Ascending aorta (tissue), 2 donors: ENCODE data around the gene AFF3. TPM values are rescaled to one million over a fixed set of nuclear protein-coding genes. Genes with fewer than 3 reads are reported as not detected.

Experiments used
- DNase-seq, 2 donors: peaks; one replicate each; pipeline ENCODE4 v3.0.0-alpha.2; 2019; ENCODE audit warnings: low spot score in 2 of 2
- H3K27ac ChIP-seq, 2 donors: fragments of 200-600 bp; sonication (generic); one replicate each; pipeline ENCODE4 v1.5.1; 2016 to 2017; ENCODE audit warnings: mild to moderate bottlenecking in 1 of 2
- H3K27me3 ChIP-seq: fragments of 200-600 bp; sonication (generic); one replicate; pipeline ENCODE4 v1.5.1; 2017
- H3K36me3 ChIP-seq, 2 donors: fragments of 200-600 bp; sonication (generic); one replicate each; pipeline ENCODE4 v1.5.1; 2016
- H3K4me1 ChIP-seq, 2 donors: fragments of 200-600 bp; sonication (generic); one replicate each; pipeline ENCODE4 v1.5.1; 2016 to 2017; ENCODE audit warnings: mild to moderate bottlenecking in 1 of 2
- H3K4me3 ChIP-seq, 2 donors: fragments of 200-600 bp; sonication (generic); one replicate each; pipeline ENCODE4 v1.5.1; 2016 to 2017; ENCODE audit warnings: mild to moderate bottlenecking in 1 of 2
- H3K9me3 ChIP-seq, 2 donors: fragments of 200-600 bp; sonication (generic); one replicate each; pipeline ENCODE4 v1.5.1; 2016
- intact Hi-C: fragments of 100-400 bp; cut with DNase I; formaldehyde crosslinking; loops from one replicate; pipeline ENCODE4 v1.15.1; 2023
- total RNA-seq: library from RNA; depleted of rRNA; stranded (reverse); fragments of >200 nt; gene quantifications from one replicate; pipeline ENCODE4 v1.1.0, GENCODE V29; 2016
- TF ChIP-seq, protein P1 (sequence below), 3 experiments: fragments of 200-600 bp in 2 of 3; fragments of 450-650 bp in 1 of 3; sonication (generic) in 2 of 3; IDR thresholded peaks; one replicate each; pipeline ENCODE4 v1.5.1; 2016 to 2019; ENCODE audit warnings: antibody characterized with exemption in 3 of 3, mild to moderate bottlenecking in 1 of 3, moderate library complexity in 1 of 3

The AFF3 gene
- total RNA-seq, 1 donor from 2014 or later: 7.1 TPM

DNA sequence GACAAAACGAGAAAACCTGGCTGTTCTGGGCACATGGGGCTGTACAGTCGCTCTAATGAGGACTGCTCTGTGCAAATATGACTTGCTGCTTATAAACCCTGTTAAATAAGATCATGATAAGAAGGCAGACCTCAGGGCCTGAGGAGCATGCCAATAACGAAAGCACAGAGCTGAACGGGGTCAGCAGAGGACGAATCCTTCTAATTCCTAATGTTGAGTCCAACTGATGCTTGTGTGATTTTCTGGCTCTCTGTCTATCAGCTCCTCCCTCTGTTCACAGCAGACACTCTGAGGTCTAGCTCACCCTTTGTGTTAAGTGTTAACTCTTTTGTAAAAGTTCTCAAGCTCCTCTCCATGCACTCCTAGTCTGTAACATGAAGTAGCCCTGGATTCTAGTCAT lies 485.4 kb downstream of the AFF3 start:
- Histone ChIP-seq H3K36me3 (no peaks in the 10 kb centered on the region), H3K9me3 (no peaks in the 10 kb centered on the region), H3K4me3 (no peak overlapping the region), H3K27ac (peak overlapping the region in 1 of 2 donors; percentile 1), H3K4me1 (peaks cover 0 to 12% of the 10 kb centered on the region in 2 donors), H3K27me3 (no peaks in the 10 kb centered on the region)
- intact Hi-C loops: no loop called here
- TF ChIP-seq, protein P1, sequence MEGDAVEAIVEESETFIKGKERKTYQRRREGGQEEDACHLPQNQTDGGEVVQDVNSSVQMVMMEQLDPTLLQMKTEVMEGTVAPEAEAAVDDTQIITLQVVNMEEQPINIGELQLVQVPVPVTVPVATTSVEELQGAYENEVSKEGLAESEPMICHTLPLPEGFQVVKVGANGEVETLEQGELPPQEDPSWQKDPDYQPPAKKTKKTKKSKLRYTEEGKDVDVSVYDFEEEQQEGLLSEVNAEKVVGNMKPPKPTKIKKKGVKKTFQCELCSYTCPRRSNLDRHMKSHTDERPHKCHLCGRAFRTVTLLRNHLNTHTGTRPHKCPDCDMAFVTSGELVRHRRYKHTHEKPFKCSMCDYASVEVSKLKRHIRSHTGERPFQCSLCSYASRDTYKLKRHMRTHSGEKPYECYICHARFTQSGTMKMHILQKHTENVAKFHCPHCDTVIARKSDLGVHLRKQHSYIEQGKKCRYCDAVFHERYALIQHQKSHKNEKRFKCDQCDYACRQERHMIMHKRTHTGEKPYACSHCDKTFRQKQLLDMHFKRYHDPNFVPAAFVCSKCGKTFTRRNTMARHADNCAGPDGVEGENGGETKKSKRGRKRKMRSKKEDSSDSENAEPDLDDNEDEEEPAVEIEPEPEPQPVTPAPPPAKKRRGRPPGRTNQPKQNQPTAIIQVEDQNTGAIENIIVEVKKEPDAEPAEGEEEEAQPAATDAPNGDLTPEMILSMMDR (IDR thresholded peaks at IDR 0.05): no peak
- no peak for DNase-seq

DNA sequence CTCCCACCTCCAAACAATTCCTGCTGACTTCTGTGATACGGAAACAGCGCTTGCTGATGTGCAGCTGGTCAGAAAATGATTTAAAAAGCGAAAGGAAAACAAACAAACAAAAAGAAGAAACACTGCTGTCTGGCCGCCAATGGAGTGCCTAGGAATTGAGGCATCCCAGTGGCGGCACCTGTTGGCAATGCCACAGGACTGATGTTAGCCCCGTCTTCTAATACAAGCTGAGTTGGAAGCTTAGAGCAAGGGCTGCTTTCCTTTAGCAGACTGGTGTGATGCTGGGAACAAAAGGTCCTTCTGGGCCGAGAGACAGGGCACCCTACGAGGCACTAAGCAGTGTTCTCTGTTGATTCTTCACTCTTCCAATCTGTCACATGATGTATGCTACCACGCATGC lies 489.0 kb downstream of the AFF3 start:
- Histone ChIP-seq H3K27ac (no peak overlapping the region), H3K4me3 (no peak overlapping the region), H3K9me3 (no peaks in the 10 kb centered on the region), H3K4me1 (peaks cover 0 to 6% of the 10 kb centered on the region in 2 donors), H3K36me3 (no peaks in the 10 kb centered on the region), H3K27me3 (no peaks in the 10 kb centered on the region)
- TF ChIP-seq, protein P1 (IDR thresholded peaks at IDR 0.05): no peak
- no peak for DNase-seq
- intact Hi-C loops: no loop called here

DNA sequence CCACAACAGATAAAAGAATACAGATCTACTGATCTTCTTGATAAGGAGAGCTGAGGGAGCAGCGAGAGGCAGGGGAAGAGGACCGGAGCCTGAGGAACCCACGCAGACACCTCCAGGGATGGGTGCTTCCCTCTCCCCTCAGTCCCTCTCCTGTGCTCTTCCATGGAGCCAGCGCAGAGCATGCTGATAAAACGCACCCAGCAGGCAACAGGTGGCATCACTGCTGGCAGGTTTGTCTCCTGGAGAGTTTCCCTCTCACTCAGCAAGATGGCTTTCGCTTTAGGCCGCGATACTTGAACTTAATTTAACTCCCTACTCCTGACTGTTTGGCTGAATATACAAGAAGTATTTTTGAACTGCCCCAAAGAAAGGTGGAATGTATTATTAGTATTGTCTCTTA lies 489.5 kb downstream of the AFF3 start:
- no peak for DNase-seq
- H3K36me3 ChIP-seq: no peaks in the 10 kb centered on the region
- no peak overlapping the region for H3K27ac ChIP-seq
- no peak overlapping the region for H3K4me3 ChIP-seq
- H3K9me3 ChIP-seq: no peaks in the 10 kb centered on the region
- H3K4me1 ChIP-seq: peaks cover 0 to 9% of the 10 kb centered on the region in 2 donors
- TF ChIP-seq, protein P1 (IDR thresholded peaks at IDR 0.05): no peak
- H3K27me3 ChIP-seq: no peaks in the 10 kb centered on the region
- intact Hi-C loops: no loop called here

DNA sequence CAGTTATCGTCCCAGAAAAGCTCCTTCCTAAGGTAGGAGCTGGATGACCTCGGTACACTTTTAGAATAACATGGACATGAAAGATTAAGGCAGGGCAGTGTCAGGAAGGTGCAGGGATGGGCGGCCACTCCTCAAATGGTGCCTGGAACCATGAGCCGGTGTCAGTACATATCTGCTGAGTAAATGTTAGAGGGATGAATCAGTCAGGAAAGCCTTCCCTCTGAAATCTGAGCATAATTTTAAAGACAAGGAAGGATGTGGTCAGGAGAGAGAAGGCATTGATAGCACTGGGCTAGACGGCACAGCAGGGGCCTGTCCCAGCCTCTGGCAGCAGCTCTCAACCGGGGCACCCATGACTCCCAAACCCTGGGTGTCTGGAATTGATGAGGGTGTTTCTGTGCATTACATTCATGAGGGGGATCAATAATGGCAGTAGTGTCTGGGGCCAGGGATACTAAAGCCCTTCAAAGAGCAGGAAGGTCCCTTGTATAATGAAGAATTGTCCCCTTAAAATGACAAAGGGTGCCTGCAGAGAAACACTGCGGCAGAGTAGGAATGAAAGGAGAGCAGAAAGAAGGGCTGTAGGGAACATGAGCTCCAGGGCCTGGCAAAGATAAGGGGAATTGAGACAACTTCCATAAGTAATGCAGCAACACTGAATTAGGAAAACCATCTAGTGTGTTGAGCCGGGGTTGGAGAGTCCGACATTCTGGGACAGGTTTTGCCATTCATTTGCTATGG lies 490.3 kb downstream of the AFF3 start:
- Histone ChIP-seq H3K9me3 (no peaks in the 10 kb centered on the region), H3K4me1 (peaks cover 0 to 8% of the 10 kb centered on the region in 2 donors), H3K4me3 (no peak overlapping the region), H3K27me3 (no peaks in the 10 kb centered on the region), H3K27ac (no peak overlapping the region), H3K36me3 (no peaks in the 10 kb centered on the region)
- no peak for DNase-seq
- TF ChIP-seq, protein P1 (IDR thresholded peaks at IDR 0.05): no peak
- intact Hi-C loops: no loop called here

DNA sequence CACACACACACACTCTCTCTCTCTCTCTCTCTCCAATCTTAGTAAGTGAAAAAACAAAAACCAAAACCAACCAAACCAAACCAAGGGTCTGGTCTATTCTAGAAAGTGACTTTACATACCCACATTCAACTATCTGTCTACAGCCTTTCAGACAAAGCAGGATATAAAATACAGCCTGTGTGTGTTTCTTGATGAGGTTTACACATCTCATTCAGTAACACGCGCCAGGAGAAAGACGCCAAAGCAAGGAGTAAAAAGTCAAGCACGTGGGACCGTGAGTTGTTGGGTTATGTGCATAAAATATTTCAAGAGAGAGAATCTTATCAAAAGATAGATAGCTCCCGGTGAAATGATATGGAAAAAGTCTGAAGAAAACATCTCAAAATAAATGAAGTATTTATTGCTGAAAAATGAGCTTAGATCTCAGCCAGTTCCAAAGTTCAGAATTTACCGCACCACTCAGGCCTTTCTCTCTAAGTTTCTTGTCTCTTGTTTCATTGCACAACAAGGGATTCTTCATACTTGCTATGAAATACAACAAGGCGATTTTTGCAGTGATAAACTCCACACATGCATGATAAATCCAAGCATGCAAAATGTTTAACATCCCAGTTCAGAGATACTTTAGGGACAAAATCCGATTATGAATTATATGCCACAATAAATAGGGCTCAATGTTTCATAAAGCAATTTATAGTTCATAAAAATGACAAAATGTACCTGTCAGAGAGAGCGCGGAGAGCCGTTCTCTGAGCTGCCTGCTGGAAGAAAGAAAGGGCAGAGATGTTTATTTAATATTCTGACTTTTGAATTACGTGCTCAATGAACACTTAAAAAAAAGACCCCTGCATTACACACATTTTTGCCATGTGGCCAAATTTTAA lies 493.2 kb downstream of the AFF3 start:
- TF ChIP-seq, protein P1 (IDR thresholded peaks at IDR 0.05): no peak
- Histone ChIP-seq H3K9me3 (no peaks in the 10 kb centered on the region), H3K4me1 (peaks cover 0 to 3% of the 10 kb centered on the region in 2 donors), H3K27me3 (no peaks in the 10 kb centered on the region), H3K27ac (peak overlapping the region in 1 of 2 donors; percentile 21), H3K36me3 (no peaks in the 10 kb centered on the region), H3K4me3 (no peak overlapping the region)
- intact Hi-C loops: loop anchor here (2.0 kb wide), 1 partner anchor 14 kb away; no protein-coding TSS in a partner anchor
- no peak for DNase-seq
